HG03060 (cell line): ENCODE measurements around the gene GRIK1.
"Not testable (repeated sequence)": the region's sequence is repeated elsewhere in the genome, so short reads cannot be mapped to it uniquely, and the experiment has no call there.

ENCODE experiments used
- ATAC-seq: cut with Tn5 transposase; IDR thresholded peaks from one replicate; pipeline ENCODE4 v1.9.1; 2021; ENCODE audit warnings: low read depth, moderate number of reproducible peaks; ENCODE audit not compliant: unreplicated experiment

GRIK1 gene

GRCh38 chr21:29627905-29628304 is 311.9 kb downstream of the GRIK1 start:
- ATAC-seq = no peak

GRCh38 chr21:29626801-29627470 is 312.9 kb downstream of the GRIK1 start:
- ATAC-seq = no peak

- ATAC-seq = no peak
Measured at GRCh38 chr21:29625990-29626389, 313.8 kb downstream of the GRIK1 start.

- no peak for ATAC-seq
Measured at GRCh38 chr21:29624776-29625175, 315.0 kb downstream of the GRIK1 start.

GRCh38 chr21:29621525-29621924 is 318.3 kb downstream of the GRIK1 start:
- ATAC-seq = no peak

GRCh38 chr21:29616209-29616751 is 323.5 kb downstream of the GRIK1 start:
- no peak for ATAC-seq

- no peak for ATAC-seq
Measured at GRCh38 chr21:29613877-29614276, 325.9 kb downstream of the GRIK1 start.

GRCh38 chr21:29613021-29613420 is 326.8 kb downstream of the GRIK1 start:
- no peak for ATAC-seq

- ATAC-seq = no peak
Measured at GRCh38 chr21:29610779-29611360, 328.9 kb downstream of the GRIK1 start.

GRCh38 chr21:29606613-29607012 is 333.2 kb downstream of the GRIK1 start:
- ATAC-seq = no peak

GRCh38 chr21:29605219-29605618 is 334.6 kb downstream of the GRIK1 start:
- ATAC-seq = not testable (repeated sequence)

GRCh38 chr21:29604076-29604475 is 335.7 kb downstream of the GRIK1 start:
- no peak for ATAC-seq

- ATAC-seq = no peak
Measured at GRCh38 chr21:29601047-29601446, 338.7 kb downstream of the GRIK1 start.

- no peak for ATAC-seq
Measured at GRCh38 chr21:29586696-29587095, 353.1 kb downstream of the GRIK1 start.

- ATAC-seq = no peak
Measured at GRCh38 chr21:29585462-29585861, 354.3 kb downstream of the GRIK1 start.

GRCh38 chr21:29583424-29583924 is 356.3 kb downstream of the GRIK1 start:
- ATAC-seq = no peak

- no peak for ATAC-seq
Measured at GRCh38 chr21:29582855-29583254, 356.9 kb downstream of the GRIK1 start.

GRCh38 chr21:29581393-29581792 is 358.4 kb downstream of the GRIK1 start:
- ATAC-seq = no peak

GRCh38 chr21:29580732-29581285 is 359.0 kb downstream of the GRIK1 start:
- no peak for ATAC-seq

- no peak for ATAC-seq
Measured at GRCh38 chr21:29578306-29578705, 361.5 kb downstream of the GRIK1 start.

GRCh38 chr21:29571949-29572348 is 367.8 kb downstream of the GRIK1 start:
- ATAC-seq = no peak
